OCI-M2 (cell line): Measurements from ENCODE around the gene IL17RD.

ENCODE experiments used
- DNase-seq: peaks from one replicate; lab custom pipeline; 2025; ENCODE audit not compliant: unreplicated experiment; lab: John Stamatoyannopoulos, UW

IL17RD gene

DNA sequence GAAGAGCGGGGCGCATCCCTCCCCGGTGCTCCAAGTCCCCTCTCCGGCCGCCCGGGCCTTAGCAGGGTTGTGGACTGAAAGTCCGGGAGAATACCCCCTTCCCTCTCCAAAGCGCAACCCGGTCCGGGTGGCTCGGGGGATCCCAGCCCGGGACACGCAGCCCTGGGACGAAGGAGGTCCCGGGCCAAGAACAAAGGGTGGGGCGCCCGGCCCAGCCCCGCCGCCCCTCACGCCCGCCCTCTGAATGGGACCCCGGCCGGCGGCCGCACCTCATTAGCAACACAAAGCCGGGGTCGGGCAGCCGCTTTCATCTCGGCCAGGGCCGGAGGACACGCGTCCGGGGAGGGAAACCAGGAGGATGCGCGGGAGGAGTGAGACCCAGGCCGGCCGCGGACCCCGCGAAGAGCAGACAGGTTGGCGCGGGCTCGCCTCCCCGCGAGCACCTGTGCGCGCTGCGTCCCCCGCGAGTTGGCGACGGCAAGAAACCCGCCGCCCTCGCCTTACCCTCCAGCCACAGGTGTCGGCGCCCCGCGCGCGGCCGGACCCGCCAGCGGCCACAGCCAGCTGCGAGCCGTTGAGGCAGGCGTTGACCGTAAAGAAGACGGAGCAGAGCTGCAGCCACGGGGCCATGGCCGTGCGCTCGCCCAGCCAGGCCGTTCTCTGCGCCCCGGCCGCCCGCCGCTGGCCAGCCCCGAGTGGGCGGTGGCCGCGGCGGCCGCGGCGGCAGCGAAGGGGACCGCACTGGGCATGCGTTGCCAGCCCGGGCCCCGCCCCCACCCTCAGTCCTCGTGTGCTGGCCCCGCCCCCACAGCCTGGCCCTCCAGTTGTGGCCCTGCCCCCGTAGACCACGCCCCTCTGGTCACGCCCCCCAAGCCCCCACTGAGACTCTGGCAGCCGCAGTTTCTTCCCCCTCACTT is at the start of gene IL17RD:
IL17RD (minus strand) TSS at position 697 of the 917 bp plus-strand sequence; CDS start at position 630, 67 bp downstream.
- DNase-seq: no peak

DNA sequence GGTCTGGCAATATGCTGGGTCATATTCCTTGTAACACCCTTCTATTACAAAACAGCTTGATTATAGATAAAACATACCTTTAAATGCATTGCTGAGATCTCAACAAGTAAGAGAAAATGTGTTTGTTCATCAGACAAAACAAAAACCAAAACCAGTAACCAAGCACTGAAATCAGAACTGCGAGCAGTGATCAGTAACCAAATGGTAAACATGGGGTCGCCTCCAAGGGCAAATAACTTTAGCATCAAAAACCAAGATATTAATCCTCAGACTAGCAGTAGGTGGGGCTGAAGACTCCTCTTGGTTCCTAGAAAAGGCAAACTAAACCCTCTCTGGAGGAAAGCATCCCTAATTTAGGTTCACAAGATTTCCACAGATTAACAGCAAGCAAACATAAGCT is 41.3 kb upstream of the IL17RD start:
- DNase-seq: no peak

DNA sequence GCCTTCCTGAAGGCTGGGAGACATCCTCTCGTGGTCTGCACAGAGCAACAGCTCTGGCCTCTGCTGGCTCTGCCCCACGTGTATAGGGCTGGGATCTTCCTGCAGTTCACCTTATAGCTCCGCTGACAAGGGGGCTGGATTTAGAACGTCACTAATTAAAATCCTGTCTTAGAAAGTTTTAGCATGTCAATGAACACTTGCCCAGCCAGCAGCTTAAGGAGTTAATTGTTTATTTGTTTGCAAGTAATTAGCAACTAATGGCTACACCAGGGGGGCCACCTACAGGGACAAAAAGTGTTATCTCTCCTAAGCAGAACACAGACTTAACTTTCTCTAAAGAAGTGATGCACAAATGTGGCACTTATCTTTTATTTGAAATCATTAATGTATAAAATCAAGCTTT is 34.7 kb upstream of the IL17RD start, which contains the start of gene HESX1:
HESX1 (minus strand) TSS at position 84 of the 403 bp plus-strand sequence; CDS start at position 24, 60 bp downstream.
- DNase-seq: no peak

DNA sequence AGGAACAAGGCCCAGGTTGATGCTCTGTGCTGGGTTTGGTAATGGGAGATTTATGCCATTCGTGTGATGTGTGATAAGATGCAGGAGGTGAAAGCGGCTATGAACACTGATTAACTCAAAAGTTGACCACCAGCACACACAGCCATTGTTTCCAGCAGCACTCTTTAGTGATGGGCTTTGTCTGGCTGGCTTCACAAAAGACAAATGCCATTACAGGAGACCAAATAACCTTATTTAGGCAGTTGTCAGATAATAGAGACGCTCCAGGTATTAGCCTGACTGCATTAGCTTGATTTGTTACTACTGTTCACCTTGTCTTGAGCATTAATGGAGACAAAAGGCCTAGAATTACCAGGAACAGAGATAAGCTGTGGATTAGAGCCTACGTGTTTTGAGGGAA is 29.5 kb upstream of the IL17RD start:
- DNase-seq: no peak

DNA sequence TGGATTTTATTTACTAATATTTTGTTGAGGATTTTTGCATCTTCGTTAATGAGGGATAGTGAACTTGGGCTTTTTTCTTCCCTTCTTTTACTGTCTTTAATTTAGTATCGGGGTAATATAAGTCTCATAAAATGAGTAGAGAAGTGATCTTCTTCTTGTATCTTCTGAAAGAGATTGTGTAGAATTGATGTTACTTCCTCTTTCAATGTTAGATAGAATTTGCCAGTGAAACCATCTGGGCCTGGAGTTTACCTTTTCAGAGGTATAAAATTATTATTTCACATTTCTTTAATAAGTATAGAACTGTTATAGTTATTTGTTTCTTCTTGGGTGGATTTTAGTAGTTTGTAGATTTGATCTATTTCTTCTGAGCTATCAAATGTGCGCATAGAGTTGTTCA is 26.9 kb upstream of the IL17RD start:
- DNase-seq: no peak

DNA sequence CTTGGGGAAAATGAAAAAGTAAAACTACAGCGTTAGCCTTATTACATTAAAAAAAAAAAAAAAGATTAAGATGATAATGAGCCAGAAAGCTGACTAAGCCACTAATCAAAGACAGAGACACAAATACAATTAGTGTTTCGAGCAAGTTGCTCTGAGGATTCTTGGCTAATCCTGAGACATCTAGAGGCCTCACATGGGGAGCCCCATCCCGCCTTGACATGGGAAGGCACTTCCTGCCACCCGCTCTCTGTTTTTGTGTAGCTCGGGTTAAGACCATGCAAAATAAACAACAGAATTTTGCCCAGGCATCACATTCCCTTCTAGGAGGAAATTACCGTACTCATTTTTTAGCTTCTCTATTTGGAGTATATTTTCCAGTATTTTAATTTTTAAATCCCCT is 19.4 kb upstream of the IL17RD start:
- no peak for DNase-seq

DNA sequence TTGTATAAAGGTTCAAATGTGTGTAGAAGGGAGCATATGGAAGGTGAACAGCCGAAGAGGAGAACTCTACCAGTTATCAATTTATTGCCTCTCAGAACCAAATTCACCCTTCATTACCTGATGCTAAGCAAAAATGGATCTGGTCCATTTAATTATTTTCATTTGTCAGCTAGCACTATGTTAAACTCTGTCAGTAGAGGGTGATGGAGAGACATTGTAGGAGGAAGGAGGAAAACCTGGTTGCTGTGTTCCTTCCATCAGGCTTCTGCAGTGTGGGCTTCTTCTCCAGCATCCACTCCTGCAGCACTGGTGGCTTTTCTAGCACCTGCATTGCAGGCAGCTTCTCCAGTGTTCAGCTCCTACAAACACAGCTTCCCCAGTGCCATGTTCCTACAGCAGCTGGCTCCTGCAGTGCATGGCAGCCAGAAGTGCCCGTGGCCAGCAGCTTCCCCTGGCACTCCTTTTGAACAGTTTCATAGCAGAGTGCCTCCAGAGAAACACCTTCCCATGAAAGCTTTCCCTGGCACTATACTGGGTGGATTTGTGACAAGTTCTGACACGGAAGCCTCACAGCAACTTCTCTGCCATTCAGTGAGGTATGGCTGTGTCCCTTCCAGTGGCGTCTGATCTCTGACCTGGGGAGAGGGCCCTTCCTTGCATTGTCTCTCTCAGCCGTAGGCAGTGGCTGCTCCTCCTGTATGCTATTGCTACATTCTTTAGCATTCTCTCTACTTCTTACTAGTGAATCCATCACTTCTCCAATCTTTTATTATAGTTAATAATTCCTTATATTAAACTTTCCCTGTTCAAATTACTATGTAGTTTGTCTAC is 14.6 kb upstream of the IL17RD start:
- DNase-seq: no peak

DNA sequence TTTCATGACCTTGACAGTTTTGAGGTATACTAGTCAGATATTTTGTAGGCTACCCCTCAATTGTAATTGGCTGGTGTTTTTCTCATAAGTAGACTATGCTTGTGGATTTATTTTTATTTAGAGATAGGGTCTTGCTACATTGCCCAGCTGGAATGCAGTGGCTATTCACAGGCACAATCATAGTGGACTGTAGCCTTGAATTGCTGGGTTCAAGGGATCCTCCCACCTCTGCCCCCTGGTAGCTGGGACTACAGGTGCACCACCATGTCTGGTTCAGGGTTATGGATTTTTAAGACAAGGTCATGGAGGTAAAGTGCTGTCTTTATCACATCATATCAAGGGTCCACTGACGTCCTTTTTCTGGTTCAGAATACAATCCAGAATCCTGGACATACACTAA is 10.9 kb upstream of the IL17RD start:
- DNase-seq: no peak

DNA sequence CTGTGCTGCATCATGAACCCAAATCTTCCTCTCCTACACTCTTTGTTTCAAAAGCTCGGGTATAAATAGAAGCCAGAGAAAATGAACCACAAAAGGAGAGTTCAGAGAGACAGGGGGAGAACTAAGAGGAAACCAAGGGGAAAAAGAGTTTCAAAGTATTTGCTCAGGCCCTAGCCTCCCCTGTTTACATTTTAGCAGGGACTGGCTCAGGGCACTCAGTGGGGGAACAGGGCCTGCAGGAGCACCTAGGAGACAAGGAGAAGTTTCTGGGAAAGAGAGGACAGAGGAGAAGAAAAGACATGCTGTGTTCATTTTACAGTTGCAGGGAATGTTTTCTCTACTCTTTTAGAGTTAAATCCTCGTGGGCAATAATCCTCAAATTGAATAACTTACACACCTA is 8.5 kb upstream of the IL17RD start:
- no peak for DNase-seq

DNA sequence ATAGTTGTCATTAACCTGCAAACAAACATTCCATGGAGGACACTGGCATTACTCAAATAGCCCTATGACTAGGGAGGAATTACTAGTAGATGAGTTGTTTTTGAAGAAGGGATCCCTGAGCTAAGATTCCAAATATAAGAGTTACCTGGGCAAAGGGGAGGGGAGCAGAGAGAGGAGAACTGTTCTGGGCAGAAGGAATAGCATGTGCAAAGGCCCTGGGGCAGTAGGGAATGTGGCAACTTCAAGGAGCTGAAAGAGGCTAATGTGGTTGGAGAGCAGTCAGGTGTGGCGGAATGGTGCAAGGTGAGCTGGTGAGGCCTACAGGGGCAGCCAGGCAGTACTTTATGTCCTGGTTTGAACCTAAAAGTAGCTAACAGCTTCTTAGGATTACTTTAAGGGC is 5.8 kb upstream of the IL17RD start:
- no peak for DNase-seq

DNA sequence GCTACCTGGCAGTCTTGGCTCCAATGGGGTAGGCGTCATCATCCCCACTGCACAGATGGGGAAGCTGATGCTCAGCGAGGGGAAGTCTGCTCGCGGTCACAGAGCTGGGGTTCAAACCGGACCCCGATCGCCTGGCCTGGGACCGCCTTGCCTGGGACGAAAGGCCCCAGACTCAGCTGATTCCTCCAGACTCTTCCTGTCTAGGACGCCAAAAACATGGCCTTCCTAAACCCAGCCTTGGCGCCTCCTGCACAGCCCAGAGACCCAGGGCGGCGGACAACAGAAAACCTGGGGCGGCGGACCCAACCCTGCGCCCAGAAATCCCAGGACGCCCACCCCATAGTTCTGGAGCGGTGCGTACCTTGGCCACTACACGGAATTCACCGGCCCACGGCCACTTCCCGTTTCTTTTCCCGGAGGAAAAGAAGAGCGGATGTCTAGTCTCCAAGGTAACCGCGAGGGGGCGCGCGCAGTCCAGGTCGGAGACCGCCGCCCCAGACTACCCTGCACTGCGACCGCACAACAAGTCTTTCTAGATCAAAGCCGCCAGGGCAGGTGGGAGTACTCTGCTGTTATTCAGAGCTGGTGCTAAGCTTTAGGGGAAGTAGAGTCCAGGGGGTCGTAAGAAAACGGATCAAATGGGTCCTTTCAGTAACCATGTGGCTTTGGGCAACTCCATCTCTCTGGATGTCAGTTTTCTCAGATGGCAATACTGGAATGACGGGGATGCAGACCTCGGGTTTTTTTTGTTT is 4.9 kb upstream of the IL17RD start:
- DNase-seq: peak; percentile 40

DNA sequence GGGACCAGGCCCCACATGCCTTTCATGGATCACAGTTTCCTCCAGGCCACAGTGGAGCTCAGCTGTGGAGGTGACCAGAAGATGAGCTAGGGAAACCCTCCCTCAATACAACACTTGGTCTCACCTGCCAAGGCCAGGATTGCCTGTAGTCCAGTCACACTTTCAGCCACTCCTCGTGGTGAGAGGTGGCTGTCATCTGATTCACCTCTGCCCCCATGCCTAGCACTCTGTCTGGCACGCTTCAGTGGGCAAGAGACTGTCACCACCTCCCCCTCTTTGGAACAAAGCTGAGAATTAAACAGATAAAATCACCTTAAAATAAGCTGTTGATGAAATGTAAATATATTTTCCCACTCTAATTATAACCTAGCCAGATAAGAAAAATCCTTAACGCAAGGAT is 4.0 kb upstream of the IL17RD start:
- DNase-seq: no peak

DNA sequence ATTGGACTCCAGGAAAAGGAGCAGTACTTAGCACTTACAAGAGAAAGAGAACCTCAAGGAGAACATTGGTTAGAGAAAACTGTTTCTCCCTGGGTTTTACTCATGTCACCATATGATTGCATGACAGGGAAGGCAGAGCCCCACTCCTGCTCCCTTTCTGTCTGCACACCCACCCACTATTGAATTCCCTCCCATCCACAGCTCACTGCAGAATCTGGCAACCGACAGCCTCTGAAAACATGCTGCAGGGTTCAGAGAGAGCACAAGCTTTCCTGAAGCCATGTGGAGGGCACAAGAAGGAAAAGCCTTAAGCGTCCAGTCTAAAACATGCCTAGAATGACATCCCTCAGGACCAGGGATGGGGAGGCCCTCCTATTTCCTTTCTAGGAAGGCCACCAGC is 3.0 kb upstream of the IL17RD start:
- DNase-seq: no peak

DNA sequence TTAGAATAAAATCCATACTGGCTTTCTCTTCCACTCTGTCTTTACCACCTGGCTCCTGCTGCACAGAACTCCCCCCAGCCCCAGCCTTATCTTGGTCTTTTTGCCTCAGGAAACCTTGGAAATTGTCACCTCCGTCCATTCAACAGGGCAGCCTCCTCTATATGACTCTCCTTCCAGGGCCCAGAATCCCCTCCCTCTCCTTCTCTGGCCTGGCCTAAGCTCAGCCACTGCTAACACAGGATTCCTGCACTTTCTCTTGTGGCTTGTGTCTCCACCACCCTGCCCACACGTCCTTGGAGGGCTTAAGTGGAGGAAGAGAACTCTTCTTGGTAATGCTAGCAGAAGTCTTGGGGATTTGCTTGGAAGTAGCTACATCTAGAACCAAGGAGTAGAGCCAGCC is 1.5 kb upstream of the IL17RD start:
- DNase-seq: no peak

DNA sequence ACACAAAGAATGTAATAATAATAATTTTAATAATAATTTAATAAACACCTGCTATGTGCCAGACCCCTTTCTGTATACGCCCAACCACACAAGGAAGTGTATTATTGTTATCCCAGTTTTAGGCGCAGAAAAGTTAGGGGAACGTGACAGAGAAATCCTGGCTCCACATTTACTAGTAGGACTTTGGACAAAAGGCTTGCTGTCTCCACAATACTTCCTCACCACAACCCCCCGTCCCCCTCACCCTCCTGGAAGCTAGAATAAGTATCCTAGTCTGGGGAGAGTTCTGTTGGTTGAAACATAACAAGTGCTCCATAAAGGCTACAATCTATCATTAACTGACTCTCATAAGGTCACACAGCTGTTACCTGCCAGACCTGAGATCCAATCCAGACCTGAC is 488 bp upstream of the IL17RD start:
- DNase-seq: no peak

DNA sequence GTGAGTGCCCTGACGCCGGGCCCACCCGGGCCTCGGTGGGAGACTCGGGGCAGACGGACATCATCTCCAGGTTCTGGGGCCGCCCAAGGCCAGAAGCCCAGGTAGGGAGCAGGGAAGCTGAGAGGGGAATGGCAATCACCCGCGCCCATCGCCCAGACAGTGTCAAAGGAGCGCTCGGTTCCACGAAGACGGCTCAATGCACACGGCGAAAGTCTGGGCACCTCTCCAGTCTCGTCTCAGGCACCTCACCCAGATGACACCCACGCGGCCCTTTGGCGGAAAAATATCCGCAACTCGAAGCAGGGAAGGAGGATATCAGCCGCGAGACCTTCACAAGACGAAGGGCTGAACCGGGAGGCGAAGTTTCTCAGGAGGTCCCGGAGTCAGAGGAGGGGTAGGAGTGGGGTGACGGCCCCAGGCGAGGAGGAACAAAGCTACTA is 916 bp downstream of the IL17RD start:
- no peak for DNase-seq

DNA sequence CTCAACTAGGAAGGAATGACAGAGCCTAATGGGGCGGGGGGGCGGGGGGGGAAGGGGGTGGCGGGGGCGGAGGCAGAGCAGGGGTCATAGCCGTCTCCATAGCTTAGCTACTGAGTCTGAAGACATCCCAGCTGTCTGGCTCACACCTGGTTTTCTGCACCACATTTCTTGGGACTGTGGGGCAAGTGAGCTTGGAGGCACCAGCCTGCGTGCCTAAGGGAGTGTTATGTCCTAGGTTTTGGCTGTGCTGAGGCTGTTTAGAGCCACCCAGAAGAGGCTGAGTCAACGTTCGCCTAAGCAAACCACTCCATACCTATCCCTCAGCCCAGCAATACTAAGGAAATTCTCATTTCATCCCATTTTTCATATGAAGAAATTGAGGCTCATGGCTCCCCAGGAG is 1.4 kb downstream of the IL17RD start:
- DNase-seq: no peak

DNA sequence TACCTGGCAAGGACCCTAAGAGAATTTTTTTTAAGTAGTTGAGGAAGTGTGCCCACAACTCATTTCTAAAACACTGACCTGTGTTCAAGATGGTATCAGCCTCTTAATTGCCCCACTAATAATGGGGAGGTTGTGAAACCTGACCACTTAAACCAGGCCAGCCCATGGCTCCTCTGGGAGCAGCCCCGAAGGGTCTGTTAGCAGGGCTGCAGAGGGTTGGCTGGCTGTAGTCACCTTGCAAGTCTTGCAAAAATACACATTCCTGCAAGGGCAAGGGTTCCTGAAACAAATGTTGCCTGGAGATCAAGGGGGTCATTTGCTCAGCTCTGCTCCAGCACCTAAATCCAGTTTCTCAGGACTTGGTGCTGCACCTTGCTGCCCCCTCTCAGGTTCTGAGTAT is 3.2 kb downstream of the IL17RD start:
- DNase-seq: no peak

DNA sequence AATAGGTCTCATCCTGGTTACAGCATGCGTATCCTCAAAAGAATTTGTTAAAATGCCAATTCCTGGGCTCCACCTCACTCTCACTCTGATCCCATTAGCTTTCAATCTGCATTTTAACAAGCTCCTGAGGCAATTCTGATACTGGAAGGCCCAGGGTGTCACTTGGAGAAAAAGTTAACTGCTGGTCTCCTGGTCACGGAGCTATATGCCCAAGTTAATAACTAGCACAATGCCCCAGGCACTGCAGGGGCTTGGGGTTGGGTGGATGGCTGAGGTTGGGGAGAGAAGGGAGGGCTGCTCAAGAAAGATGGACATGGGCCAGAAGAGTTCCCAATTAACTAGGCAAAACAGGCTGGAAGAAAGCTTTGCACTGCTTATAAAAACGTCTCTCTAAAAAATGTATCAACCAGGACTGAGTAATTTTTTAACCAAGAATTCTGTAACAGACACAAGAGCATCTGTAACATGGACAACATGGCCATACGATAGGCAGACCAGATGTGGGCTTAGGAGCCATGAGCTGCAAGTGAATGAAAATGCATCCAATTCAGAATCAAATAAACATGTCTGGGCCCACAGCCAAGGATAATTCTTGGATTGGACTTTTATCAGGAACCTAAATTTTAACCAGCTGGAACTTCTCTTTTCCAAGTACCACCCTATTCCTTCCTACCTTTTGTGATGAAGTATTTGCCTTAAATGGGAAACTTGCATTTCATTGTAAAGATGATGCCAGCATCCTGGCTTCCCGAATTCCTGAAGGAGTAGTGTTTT is 4.2 kb downstream of the IL17RD start:
- DNase-seq: no peak

DNA sequence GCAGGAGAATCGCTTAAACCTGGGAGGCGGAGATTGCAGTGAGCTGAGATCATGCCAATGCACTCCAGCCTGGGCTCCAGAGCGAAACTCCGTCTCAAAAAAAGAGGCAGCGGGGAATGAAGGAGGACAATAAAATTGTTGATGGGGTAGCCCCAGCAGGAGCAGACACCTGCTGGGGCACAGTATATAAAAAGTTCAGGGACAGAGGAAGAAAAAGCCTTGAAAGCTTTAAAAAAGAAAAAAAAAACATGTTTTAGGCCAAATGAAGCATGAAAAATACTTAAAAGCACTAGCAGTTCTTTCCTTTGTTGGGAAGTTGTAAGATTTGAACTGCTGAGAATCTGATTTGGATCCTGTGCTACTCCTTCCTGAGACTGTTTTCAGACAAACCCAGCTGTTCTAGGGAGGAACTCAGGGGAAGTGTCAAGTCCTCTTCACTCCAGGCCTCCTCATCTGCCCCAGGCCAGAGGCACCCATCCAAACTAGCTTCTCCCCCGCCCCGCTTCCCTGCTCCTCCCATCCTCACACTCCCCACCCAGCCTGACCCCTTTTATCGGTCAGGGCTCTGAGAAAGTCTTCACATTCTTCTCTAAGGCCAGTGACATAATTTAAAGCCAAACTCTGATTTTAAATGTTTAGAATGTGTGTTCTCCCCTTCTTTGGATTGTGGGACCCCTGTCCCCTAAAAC is 4.9 kb downstream of the IL17RD start:
- DNase-seq: no peak
